Measurements from ENCODE around the gene ACVR1B. TPM values are rescaled to one million over a fixed set of nuclear protein-coding genes. Genes with fewer than 3 reads are reported as not detected.

Gene ACVR1B
- polyA plus RNA-seq, 1 donor, result 52.6 TPM

- no peak for DNase-seq
Measured at GRCh38 chr12:52020539-52021336, 69.2 kb downstream of the ACVR1B start.

GRCh38 chr12:52022841-52023181, 71.3 kb downstream of the ACVR1B start:
- no peak for DNase-seq

GRCh38 chr12:52023182-52023975, 71.9 kb downstream of the ACVR1B start:
- DNase-seq, result no peak

GRCh38 chr12:52023976-52024688, 72.6 kb downstream of the ACVR1B start:
- no peak for DNase-seq

- DNase-seq, result no peak
Measured at GRCh38 chr12:52024845-52025230, 73.3 kb downstream of the ACVR1B start.

GRCh38 chr12:52026263-52026662, 74.8 kb downstream of the ACVR1B start:
- DNase-seq, result no peak

GRCh38 chr12:52027085-52027843, 75.8 kb downstream of the ACVR1B start:
- DNase-seq, result no peak

- no peak for DNase-seq
Measured at GRCh38 chr12:52029685-52030084, 78.2 kb downstream of the ACVR1B start.

GRCh38 chr12:52032446-52032803, 80.9 kb downstream of the ACVR1B start:
- peak; percentile 61 for DNase-seq

GRCh38 chr12:52032804-52033445, 81.4 kb downstream of the ACVR1B start:
- peak; percentile 94 for DNase-seq

- no peak for DNase-seq
Measured at GRCh38 chr12:52033446-52034140, 82.1 kb downstream of the ACVR1B start.

GRCh38 chr12:52035190-52035589, 83.7 kb downstream of the ACVR1B start:
- DNase-seq, result no peak

- DNase-seq, result no peak
Measured at GRCh38 chr12:52035926-52036325, 84.4 kb downstream of the ACVR1B start.

- peak; percentile 86 for DNase-seq
Measured at GRCh38 chr12:52036587-52037171, 85.2 kb downstream of the ACVR1B start.

- no peak for DNase-seq
Measured at GRCh38 chr12:52037248-52037861, 85.9 kb downstream of the ACVR1B start.

- no peak for DNase-seq
Measured at GRCh38 chr12:52038447-52038846, 86.9 kb downstream of the ACVR1B start.

- no peak for DNase-seq
Measured at GRCh38 chr12:52041035-52041434, 89.5 kb downstream of the ACVR1B start.

GRCh38 chr12:52041695-52042123, 90.2 kb downstream of the ACVR1B start:
- DNase-seq, result no peak

- no peak for DNase-seq
Measured at GRCh38 chr12:52042706-52043385, 91.3 kb downstream of the ACVR1B start.
